Esophagus muscularis mucosa (tissue), 4 donors: ENCODE measurements around the gene ULBP3.

Source experiments
- CTCF ChIP-seq, 3 experiments: fragments of 200-600 bp in 2 of 3; fragments of 450-650 bp in 1 of 3; sonication (generic) in 2 of 3; IDR thresholded peaks; one replicate each; pipeline ENCODE4 v1.5.1; 2017 to 2019; ENCODE audit warnings: antibody characterized with exemption in 3 of 3, mild to moderate bottlenecking in 2 of 3, moderate library complexity in 1 of 3
- EP300 ChIP-seq: sonication (generic); formaldehyde crosslinking; IDR thresholded peaks from one replicate; pipeline ENCODE4 v1.6.1; 2017; ENCODE audit warnings: antibody characterized with exemption
- POLR2A ChIP-seq: fragments of 450-650 bp; IDR thresholded peaks from one replicate; pipeline ENCODE4 v1.6.1; 2017; ENCODE audit warnings: antibody characterized with exemption, moderate library complexity, mild to moderate bottlenecking, low read depth
- POLR2AphosphoS5 ChIP-seq, 2 donors: sonication (generic); formaldehyde crosslinking; IDR thresholded peaks; one replicate each; pipeline ENCODE4 v1.6.1; 2017; ENCODE audit warnings: antibody characterized with exemption in 2 of 2

GRCh38 chr6:150046943-150047342 is 22.0 kb downstream of the ULBP3 start:
- TF ChIP-seq POLR2A (no peak), CTCF (IDR thresholded peaks at IDR 0.05) (no peak), POLR2AphosphoS5 (IDR thresholded peaks at IDR 0.05) (no peak), EP300 (no peak)
